ENCODE results near the gene CALD1.

DNA sequence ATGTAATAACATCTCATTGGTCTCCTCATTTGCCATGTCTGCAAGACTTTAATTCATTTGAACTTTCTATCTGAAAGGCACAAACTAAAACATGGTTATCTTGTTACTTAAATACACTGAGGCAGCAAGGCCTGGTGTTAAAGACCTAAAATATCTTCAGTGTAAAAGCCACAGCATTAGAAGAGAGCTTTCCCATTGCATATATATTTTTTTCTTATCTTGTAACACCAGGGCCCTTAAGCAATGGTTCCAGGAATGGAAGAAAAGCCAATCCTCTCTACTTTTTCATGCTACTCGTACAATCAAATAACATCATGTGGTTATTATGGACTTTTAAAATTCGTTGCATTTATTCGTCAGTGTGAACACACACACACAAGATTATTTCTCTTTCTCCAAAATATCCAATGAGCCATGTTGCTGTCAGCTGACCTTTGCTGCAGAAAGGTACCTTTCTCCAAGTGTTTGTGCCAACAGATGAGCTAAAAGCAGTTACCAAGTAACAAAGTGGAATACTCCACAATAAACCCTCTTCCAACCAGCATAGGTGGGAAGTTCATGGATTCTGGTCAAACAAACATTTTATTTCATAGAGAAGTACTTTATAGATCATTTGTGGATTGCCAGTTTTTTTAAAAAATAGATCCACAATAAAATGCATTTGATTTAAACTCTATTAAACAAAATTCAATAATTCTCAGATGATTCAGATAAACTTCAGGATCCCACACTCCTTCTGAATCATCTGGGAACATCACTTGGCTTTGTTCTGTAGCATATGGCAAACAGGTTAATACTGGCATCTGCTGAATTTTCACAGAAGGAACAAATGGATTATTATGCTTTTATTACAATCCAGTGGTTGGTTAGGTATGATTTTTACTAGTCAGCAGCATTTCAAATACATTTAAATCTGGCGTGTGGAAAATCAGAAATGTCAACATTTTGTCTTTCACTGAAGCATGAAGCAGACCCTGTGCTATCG lies 143.6 kb downstream of the CALD1 start:
- TF ChIP-seq ZNF629 (tag by site-specific recombination; IDR thresholded peaks at IDR 0.05) (no peak), SETDB1 (IDR thresholded peaks at IDR 0.05; ENCODE audit: insufficient read length, low read length) (no peak)
- TF ChIP-seq, protein P1, sequence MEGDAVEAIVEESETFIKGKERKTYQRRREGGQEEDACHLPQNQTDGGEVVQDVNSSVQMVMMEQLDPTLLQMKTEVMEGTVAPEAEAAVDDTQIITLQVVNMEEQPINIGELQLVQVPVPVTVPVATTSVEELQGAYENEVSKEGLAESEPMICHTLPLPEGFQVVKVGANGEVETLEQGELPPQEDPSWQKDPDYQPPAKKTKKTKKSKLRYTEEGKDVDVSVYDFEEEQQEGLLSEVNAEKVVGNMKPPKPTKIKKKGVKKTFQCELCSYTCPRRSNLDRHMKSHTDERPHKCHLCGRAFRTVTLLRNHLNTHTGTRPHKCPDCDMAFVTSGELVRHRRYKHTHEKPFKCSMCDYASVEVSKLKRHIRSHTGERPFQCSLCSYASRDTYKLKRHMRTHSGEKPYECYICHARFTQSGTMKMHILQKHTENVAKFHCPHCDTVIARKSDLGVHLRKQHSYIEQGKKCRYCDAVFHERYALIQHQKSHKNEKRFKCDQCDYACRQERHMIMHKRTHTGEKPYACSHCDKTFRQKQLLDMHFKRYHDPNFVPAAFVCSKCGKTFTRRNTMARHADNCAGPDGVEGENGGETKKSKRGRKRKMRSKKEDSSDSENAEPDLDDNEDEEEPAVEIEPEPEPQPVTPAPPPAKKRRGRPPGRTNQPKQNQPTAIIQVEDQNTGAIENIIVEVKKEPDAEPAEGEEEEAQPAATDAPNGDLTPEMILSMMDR (tag by site-specific recombination; IDR thresholded peaks at IDR 0.05): no peak

Data from HEK293 (cell line).